ENCODE data around the gene IGFBP7. TPM values are rescaled to one million over a fixed set of nuclear protein-coding genes. Genes with fewer than 3 reads are reported as not detected.

IGFBP7 gene
- total RNA-seq, 1 experiment from 2014 or later: not detected

- H3K36me3 ChIP-seq (ENCODE audit: insufficient read depth, low read length, poor library complexity, severe bottlenecking): no peaks in the 10 kb centered on the region
- POLR2A ChIA-PET (ENCODE audit: low non-redundant PET): no interaction called here
- intact Hi-C loops (cut with micrococcal nuclease; ENCODE audit: unreplicated experiment): no loop called here
- CTCF ChIA-PET: no interaction called here
- H3K4me3 ChIP-seq (ENCODE audit: low read depth, low read length, poor library complexity, severe bottlenecking): no peak overlapping the region
- TF ChIP-seq, protein P1, sequence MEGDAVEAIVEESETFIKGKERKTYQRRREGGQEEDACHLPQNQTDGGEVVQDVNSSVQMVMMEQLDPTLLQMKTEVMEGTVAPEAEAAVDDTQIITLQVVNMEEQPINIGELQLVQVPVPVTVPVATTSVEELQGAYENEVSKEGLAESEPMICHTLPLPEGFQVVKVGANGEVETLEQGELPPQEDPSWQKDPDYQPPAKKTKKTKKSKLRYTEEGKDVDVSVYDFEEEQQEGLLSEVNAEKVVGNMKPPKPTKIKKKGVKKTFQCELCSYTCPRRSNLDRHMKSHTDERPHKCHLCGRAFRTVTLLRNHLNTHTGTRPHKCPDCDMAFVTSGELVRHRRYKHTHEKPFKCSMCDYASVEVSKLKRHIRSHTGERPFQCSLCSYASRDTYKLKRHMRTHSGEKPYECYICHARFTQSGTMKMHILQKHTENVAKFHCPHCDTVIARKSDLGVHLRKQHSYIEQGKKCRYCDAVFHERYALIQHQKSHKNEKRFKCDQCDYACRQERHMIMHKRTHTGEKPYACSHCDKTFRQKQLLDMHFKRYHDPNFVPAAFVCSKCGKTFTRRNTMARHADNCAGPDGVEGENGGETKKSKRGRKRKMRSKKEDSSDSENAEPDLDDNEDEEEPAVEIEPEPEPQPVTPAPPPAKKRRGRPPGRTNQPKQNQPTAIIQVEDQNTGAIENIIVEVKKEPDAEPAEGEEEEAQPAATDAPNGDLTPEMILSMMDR (conservative IDR thresholded peaks at IDR 0.05; ENCODE audit: low read depth, low read length): no peak
- TF ChIP-seq EZH2 (IDR thresholded peaks at IDR 0.05; ENCODE audit: borderline replicate concordance, low read depth, low read length, poor library complexity, severe bottlenecking): no peak
- H3K27ac ChIP-seq (ENCODE audit: low read depth, low read length, poor library complexity, severe bottlenecking): no peak overlapping the region
- H3K9me3 ChIP-seq (ENCODE audit: low read depth, low read length, poor library complexity, severe bottlenecking): no peaks in the 10 kb centered on the region
- no peaks in the 10 kb centered on the region for H3K4me1 ChIP-seq (ENCODE audit: insufficient read depth, low read length, poor library complexity, severe bottlenecking)
- no TSS peak for BruUV-seq (replicated peaks)
- DNase-seq (ENCODE audit: low spot score): no peak
- no peaks in the 10 kb centered on the region for H3K27me3 ChIP-seq (replicated peaks; ENCODE audit: insufficient read depth, low read depth, low read length, poor library complexity)
Observed at GRCh38 chr4:57093845-57094831, 16.0 kb downstream of the IGFBP7 start.

GRCh38 chr4:57091657-57092162 lies 18.5 kb downstream of the IGFBP7 start:
- H3K4me1 ChIP-seq (ENCODE audit: insufficient read depth, low read length, poor library complexity, severe bottlenecking): no peaks in the 10 kb centered on the region
- TF ChIP-seq EZH2 (IDR thresholded peaks at IDR 0.05; ENCODE audit: borderline replicate concordance, low read depth, low read length, poor library complexity, severe bottlenecking): no peak
- TF ChIP-seq, protein P1 (conservative IDR thresholded peaks at IDR 0.05; ENCODE audit: low read depth, low read length): no peak
- POLR2A ChIA-PET (ENCODE audit: low non-redundant PET): no interaction called here
- BruUV-seq (replicated peaks): no TSS peak
- no peaks in the 10 kb centered on the region for H3K9me3 ChIP-seq (ENCODE audit: low read depth, low read length, poor library complexity, severe bottlenecking)
- CTCF ChIA-PET: no interaction called here
- H3K36me3 ChIP-seq (ENCODE audit: insufficient read depth, low read length, poor library complexity, severe bottlenecking): no peaks in the 10 kb centered on the region
- no peak for DNase-seq (ENCODE audit: low spot score)
- intact Hi-C loops (cut with micrococcal nuclease; ENCODE audit: unreplicated experiment): no loop called here
- no peak overlapping the region for H3K4me3 ChIP-seq (ENCODE audit: low read depth, low read length, poor library complexity, severe bottlenecking)
- H3K27me3 ChIP-seq (replicated peaks; ENCODE audit: insufficient read depth, low read depth, low read length, poor library complexity): no peaks in the 10 kb centered on the region
- H3K27ac ChIP-seq (ENCODE audit: low read depth, low read length, poor library complexity, severe bottlenecking): no peak overlapping the region

GRCh38 chr4:57090079-57090478 lies 20.1 kb downstream of the IGFBP7 start:
- ChIA-PET CTCF (no interaction called here), POLR2A (ENCODE audit: low non-redundant PET) (no interaction called here)
- no peak overlapping the region for H3K4me3 ChIP-seq (ENCODE audit: low read depth, low read length, poor library complexity, severe bottlenecking)
- no peaks in the 10 kb centered on the region for H3K27me3 ChIP-seq (replicated peaks; ENCODE audit: insufficient read depth, low read depth, low read length, poor library complexity)
- H3K4me1 ChIP-seq (ENCODE audit: insufficient read depth, low read length, poor library complexity, severe bottlenecking): no peaks in the 10 kb centered on the region
- TF ChIP-seq, protein P1 (conservative IDR thresholded peaks at IDR 0.05; ENCODE audit: low read depth, low read length): no peak
- no TSS peak for BruUV-seq (replicated peaks)
- H3K36me3 ChIP-seq (ENCODE audit: insufficient read depth, low read length, poor library complexity, severe bottlenecking): no peaks in the 10 kb centered on the region
- no peaks in the 10 kb centered on the region for H3K9me3 ChIP-seq (ENCODE audit: low read depth, low read length, poor library complexity, severe bottlenecking)
- H3K27ac ChIP-seq (ENCODE audit: low read depth, low read length, poor library complexity, severe bottlenecking): no peak overlapping the region
- no peak for DNase-seq (ENCODE audit: low spot score)
- intact Hi-C loops (cut with micrococcal nuclease; ENCODE audit: unreplicated experiment): no loop called here

All from A673 (cell line).